Loucy (cell line): ENCODE measurements around the gene NKPD1.

ENCODE experiments used
- H2AFZ ChIP-seq: fragments of 200-600 bp; sonication (generic); 2 replicates; pipeline ENCODE4 v1.6.0; 2016; ENCODE audit warnings: antibody characterized with exemption, mild to moderate bottlenecking, low read length, moderate library complexity
- H3F3A ChIP-seq: fragments of 200-600 bp; 2 replicates; pipeline ENCODE4 v1.6.0; 2016; ENCODE audit warnings: antibody characterized with exemption, low read depth, mild to moderate bottlenecking
- H3K27me3 ChIP-seq: fragments of 200-600 bp; sonication (generic); 2 replicates; pipeline ENCODE4 v1.6.1; 2014; ENCODE audit warnings: low read length, mild to moderate bottlenecking; ENCODE audit not compliant: insufficient read depth, poor library complexity, severe bottlenecking
- H3K36me3 ChIP-seq: fragments of 200-600 bp; sonication (generic); 2 replicates; pipeline ENCODE4 v1.6.1; 2016; ENCODE audit warnings: low read length; ENCODE audit not compliant: insufficient read depth
- H3K4me1 ChIP-seq: fragments of 200-600 bp; sonication (generic); 2 replicates; pipeline ENCODE4 v1.5.1; 2014; ENCODE audit warnings: low read length, mild to moderate bottlenecking; ENCODE audit not compliant: insufficient read depth, poor library complexity, severe bottlenecking
- H3K4me2 ChIP-seq: fragments of 200-600 bp; sonication (generic); 2 replicates; pipeline ENCODE4 v1.6.0; 2014; ENCODE audit warnings: antibody characterized with exemption, low read length, low read depth, mild to moderate bottlenecking; ENCODE audit not compliant: poor library complexity, severe bottlenecking
- H3K4me3 ChIP-seq: fragments of 200-600 bp; sonication (generic); 2 replicates; pipeline ENCODE4 v1.5.1; 2014; ENCODE audit warnings: low read length, mild to moderate bottlenecking, mixed read lengths; ENCODE audit not compliant: poor library complexity, severe bottlenecking
- H3K79me2 ChIP-seq: fragments of 200-600 bp; sonication (generic); 2 replicates; pipeline ENCODE4 v1.6.1; 2014; ENCODE audit warnings: low read length; ENCODE audit not compliant: insufficient read depth
- H3K9ac ChIP-seq: fragments of 200-600 bp; sonication (generic); 2 replicates; pipeline ENCODE4 v1.6.0; 2014; ENCODE audit warnings: mild to moderate bottlenecking, low read depth, low read length, moderate library complexity; ENCODE audit not compliant: poor library complexity, severe bottlenecking
- H3K9me2 ChIP-seq: fragments of 200-600 bp; sonication (generic); replicated peaks from 2 replicates; pipeline ENCODE4 v1.6.1; 2016; ENCODE audit warnings: low read depth, low read length, mixed read lengths
- H3K9me3 ChIP-seq: fragments of 200-600 bp; sonication (generic); 2 replicates; pipeline ENCODE4 v1.6.1; 2014; ENCODE audit warnings: mild to moderate bottlenecking, antibody characterized with exemption, low read length, low read depth; ENCODE audit not compliant: insufficient read depth
- H4K20me1 ChIP-seq: fragments of 200-600 bp; sonication (generic); 2 replicates; pipeline ENCODE4 v1.6.0; 2014; ENCODE audit warnings: antibody characterized with exemption, low read length, mild to moderate bottlenecking; ENCODE audit not compliant: insufficient read depth, poor library complexity, severe bottlenecking
- CTCF ChIP-seq: fragments of 200-600 bp; sonication (generic); conservative IDR thresholded peaks from 2 replicates; pipeline ENCODE4 v1.5.1; 2014; ENCODE audit warnings: mild to moderate bottlenecking, antibody characterized with exemption, low read length
- EZH2phosphoT487 ChIP-seq: fragments of 200-600 bp; IDR thresholded peaks from 2 replicates; pipeline ENCODE4 v1.6.1; 2018; ENCODE audit warnings: antibody characterized with exemption, mild to moderate bottlenecking, moderate library complexity, borderline replicate concordance

NKPD1 gene

GRCh38 chr19:45158503-45159209 is 2.1 kb downstream of the NKPD1 start:
- Histone ChIP-seq H3K9ac (no peak overlapping the region), H3K4me1 (no peaks in the 10 kb centered on the region), H3K27me3 (no peaks in the 10 kb centered on the region), H3K4me2 (no peak overlapping the region), H3K79me2 (no peaks in the 10 kb centered on the region), H3K36me3 (no peaks in the 10 kb centered on the region), H3K9me2 (no peaks in the 10 kb centered on the region), H3K9me3 (no peaks in the 10 kb centered on the region), H3F3A (no peaks in the 10 kb centered on the region), H4K20me1 (no peaks in the 10 kb centered on the region), H3K4me3 (no peak overlapping the region), H2AFZ (no peak overlapping the region)
- TF ChIP-seq CTCF (no peak), EZH2phosphoT487 (no peak)

DNA sequence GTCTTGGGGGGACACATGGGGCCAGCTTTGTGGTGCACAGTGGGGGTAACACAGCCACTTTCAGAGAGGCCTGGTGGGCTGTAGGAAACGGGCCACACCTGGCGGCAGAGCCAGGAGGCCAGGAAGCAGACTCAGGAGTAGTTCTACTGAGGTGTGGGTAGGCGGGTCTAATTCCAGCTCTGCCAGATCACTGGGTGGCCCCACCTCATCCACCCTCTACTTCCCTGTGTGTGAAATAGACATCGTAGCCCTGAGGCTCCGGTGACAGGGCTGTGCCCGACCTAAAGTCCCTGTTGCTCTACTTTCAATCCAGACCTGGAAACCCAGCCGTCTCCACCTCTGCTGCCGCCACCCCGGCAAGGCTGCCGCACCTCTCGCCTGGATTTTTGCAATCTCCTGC is 4.0 kb downstream of the NKPD1 start:
- no peaks in the 10 kb centered on the region for H3F3A ChIP-seq
- no peaks in the 10 kb centered on the region for H3K4me1 ChIP-seq
- no peaks in the 10 kb centered on the region for H4K20me1 ChIP-seq
- no peaks in the 10 kb centered on the region for H3K9me2 ChIP-seq
- no peak overlapping the region for H3K4me3 ChIP-seq
- no peak for TF ChIP-seq EZH2phosphoT487
- TF ChIP-seq CTCF: no peak
- no peak overlapping the region for H3K9ac ChIP-seq
- no peaks in the 10 kb centered on the region for H3K36me3 ChIP-seq
- H3K27me3 ChIP-seq: no peaks in the 10 kb centered on the region
- H3K9me3 ChIP-seq: no peaks in the 10 kb centered on the region
- H3K79me2 ChIP-seq: no peaks in the 10 kb centered on the region
- H3K4me2 ChIP-seq: no peak overlapping the region
- H2AFZ ChIP-seq: no peak overlapping the region

DNA sequence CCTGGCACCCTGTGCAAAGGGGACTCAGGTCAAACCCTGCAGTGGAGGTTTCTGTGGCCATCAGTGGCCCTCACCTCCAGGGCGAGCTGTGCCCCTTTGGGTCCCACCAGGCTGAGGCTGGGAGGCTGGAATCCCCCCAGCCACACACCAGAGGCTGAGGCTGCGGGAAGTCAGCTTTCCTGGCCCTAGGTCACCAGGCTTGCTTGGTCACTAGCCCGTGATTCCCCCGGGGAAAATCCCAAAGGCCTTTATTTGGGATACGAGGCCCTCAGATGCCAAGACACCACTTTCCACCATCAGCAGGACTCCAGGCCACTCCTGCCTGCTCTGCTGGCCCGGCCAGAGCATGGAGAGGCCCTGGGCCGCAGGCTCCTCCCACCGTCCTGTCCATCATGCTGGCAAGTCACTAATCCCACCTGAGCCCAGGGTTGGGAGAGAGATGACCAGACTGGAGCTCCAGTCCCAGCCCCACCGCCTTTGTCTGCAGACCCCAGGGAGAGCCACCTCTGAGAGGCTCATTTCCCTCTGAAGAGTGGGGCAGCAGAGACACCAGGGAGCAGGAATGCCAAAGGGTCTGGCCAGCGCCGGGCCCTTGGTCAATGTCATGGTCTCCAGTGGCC is 4.7 kb downstream of the NKPD1 start:
- Histone ChIP-seq H3K9me2 (no peaks in the 10 kb centered on the region), H3K9ac (no peak overlapping the region), H3K9me3 (no peaks in the 10 kb centered on the region), H3K4me1 (no peaks in the 10 kb centered on the region), H3K79me2 (no peaks in the 10 kb centered on the region), H3K4me3 (no peak overlapping the region), H2AFZ (no peak overlapping the region), H3K27me3 (no peaks in the 10 kb centered on the region), H4K20me1 (no peaks in the 10 kb centered on the region), H3K36me3 (no peaks in the 10 kb centered on the region), H3K4me2 (no peak overlapping the region), H3F3A (no peaks in the 10 kb centered on the region)
- TF ChIP-seq EZH2phosphoT487: no peak
- no peak for TF ChIP-seq CTCF
